Cardiac muscle cell (in vitro differentiated cells and primary cell): ENCODE measurements around the gene OR7E24. TPM values are rescaled to one million over a fixed set of nuclear protein-coding genes. Genes with fewer than 3 reads are reported as not detected.
A peak's percentile ranks its signal among the peaks of the same experiment; 100 is the strongest.
"Not testable (repeated sequence)": the region's sequence is repeated elsewhere in the genome, so short reads cannot be mapped to it uniquely, and the experiment has no call there.

Source experiments
- DNase-seq, 2 donors: peaks; one replicate each; pipeline versions ENCODE4 v3.0.0 to v3.0.0-alpha.2; 2010 to 2017; ENCODE audit warnings: low read depth in 1 of 2, low spot score in 1 of 2
- H3K27ac ChIP-seq: fragments of 200-600 bp; sonication (generic); 2 replicates; pipeline ENCODE4 v1.5.1; 2016
- H3K27me3 ChIP-seq: fragments of 200-600 bp; sonication (generic); 2 replicates; pipeline ENCODE4 v1.6.0; 2016; ENCODE audit warnings: control low read depth
- H3K36me3 ChIP-seq: fragments of 200-600 bp; sonication (generic); 2 replicates; pipeline ENCODE4 v1.5.1; 2016; ENCODE audit warnings: control low read depth
- H3K4me1 ChIP-seq: fragments of 200-600 bp; sonication (generic); 2 replicates; pipeline ENCODE4 v1.8.1; 2017; ENCODE audit warnings: low read depth, mild to moderate bottlenecking, mixed run types
- H3K4me3 ChIP-seq: fragments of 200-600 bp; sonication (generic); 2 replicates; pipeline ENCODE4 v1.5.1; 2016; ENCODE audit warnings: mild to moderate bottlenecking
- H3K9me3 ChIP-seq: fragments of 200-600 bp; sonication (generic); 2 replicates; pipeline ENCODE4 v1.5.1; 2017; ENCODE audit warnings: low read depth, mild to moderate bottlenecking, control low read depth
- polyA plus RNA-seq: library from polyadenylated mRNA; unstranded; fragments of >200 nt; fragmentation: Nextera tagmentation; extraction: Ambion mirVana; gene quantifications from 2 replicates; pipeline ENCODE4 v1.2.1, GENCODE V29; 2016
- total RNA-seq: library from RNA; depleted of rRNA; stranded (reverse); fragments of >200 nt; gene quantifications from 2 replicates; pipeline ENCODE4 v1.2.3, GENCODE V29; 2016
- TF ChIP-seq, protein P1 (sequence below): IDR thresholded peaks from 2 replicates; pipeline ENCODE4 v1.5.1; 2012; ENCODE audit warnings: low read depth, mild to moderate bottlenecking, low read length

Gene OR7E24
- total RNA-seq (not detected in 2 replicates), polyA plus RNA-seq (not detected in 2 replicates)

DNA sequence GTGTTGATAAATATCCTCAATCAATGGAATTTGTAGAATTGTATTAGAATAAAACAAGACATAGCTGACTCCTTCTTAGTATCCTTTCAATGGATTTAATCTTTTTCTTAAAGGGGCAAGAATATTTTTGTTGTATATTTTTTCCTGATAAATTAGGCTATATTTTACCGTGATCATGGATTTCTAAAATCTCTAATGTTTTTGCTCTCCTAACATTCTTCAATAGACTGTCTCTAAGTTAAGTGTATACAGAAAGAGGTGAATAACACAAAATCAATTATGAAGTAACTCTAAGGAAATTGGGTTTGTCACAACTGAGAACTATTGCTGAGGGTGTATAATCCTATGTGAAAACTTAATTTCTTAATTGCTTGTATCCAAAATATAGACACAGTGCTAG, at the start of gene OR7E24:
Gene OR7E24 (plus strand): TSS at position 301 of the 400 bp plus-strand sequence. CDS start 114 bp downstream, outside the sequence.
- Histone ChIP-seq H3K4me3 (no peak within 1 kb of the TSS), H3K27ac (no peak within 1 kb of the TSS), H3K9me3 (no peaks in the 10 kb centered on the region), H3K4me1 (no peaks in the 10 kb centered on the region), H3K27me3 (no peaks in the 10 kb centered on the region), H3K36me3 (no peaks in the 10 kb centered on the region)
- DNase-seq, result no peak
- TF ChIP-seq, protein P1, sequence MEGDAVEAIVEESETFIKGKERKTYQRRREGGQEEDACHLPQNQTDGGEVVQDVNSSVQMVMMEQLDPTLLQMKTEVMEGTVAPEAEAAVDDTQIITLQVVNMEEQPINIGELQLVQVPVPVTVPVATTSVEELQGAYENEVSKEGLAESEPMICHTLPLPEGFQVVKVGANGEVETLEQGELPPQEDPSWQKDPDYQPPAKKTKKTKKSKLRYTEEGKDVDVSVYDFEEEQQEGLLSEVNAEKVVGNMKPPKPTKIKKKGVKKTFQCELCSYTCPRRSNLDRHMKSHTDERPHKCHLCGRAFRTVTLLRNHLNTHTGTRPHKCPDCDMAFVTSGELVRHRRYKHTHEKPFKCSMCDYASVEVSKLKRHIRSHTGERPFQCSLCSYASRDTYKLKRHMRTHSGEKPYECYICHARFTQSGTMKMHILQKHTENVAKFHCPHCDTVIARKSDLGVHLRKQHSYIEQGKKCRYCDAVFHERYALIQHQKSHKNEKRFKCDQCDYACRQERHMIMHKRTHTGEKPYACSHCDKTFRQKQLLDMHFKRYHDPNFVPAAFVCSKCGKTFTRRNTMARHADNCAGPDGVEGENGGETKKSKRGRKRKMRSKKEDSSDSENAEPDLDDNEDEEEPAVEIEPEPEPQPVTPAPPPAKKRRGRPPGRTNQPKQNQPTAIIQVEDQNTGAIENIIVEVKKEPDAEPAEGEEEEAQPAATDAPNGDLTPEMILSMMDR, result no peak

DNA sequence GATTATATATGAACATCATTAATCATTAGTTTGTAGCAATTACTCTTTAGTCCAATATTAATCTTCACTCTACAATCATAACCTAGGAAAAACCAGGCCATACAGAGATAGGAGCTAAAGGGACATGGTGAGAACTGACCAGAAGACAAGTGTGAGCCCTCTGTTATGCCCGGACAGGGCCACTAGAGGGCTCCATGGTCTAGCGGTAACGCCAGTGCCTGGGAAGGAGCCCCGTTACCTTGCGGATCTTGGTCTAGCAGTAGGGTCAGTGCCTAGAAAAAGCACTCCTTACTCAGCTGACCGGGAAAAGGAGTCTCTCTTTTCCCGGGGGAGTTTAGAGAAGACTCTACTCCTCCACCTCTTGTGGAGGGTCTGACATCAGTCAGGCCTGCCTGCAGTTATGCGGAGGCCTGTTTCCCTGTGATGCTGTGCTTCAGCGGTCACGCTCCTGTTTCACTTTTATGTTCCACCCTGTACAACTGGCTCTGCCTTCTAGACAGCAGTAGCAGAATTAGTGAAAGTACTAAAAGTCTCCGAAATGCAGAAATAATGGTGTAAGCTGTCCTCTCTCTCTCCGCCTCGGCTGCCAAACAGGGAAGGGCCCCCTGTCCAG, 45.1 kb upstream of the OR7E24 start:
- H3K36me3 ChIP-seq, result no peaks in the 10 kb centered on the region
- peak; percentile 50 to 77 for DNase-seq
- H3K27ac ChIP-seq, result no peak overlapping the region
- H3K9me3 ChIP-seq, result no peaks in the 10 kb centered on the region
- no peak overlapping the region for H3K4me3 ChIP-seq
- H3K27me3 ChIP-seq, result no peaks in the 10 kb centered on the region
- TF ChIP-seq, protein P1, result peak; percentile 84
- H3K4me1 ChIP-seq, result no peaks in the 10 kb centered on the region

DNA sequence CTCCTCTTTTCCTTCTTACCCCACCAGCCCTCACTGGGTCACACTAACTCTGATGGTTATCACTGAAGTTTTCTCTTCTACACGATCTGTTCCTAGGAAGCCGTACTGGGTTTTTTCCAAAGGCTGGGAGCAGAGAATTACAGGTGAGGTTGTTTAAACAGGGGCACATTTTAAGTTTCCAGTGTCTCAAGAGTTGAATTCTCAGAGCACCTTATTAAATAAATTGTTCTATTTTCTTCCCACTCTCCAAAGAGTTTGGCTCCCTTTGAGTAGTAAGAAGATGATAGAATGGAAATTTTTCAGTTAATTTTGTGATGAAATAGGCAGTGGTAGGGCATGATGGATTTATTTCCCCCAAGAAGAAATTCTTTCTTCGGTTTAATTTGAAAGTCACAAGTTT, 31.2 kb upstream of the OR7E24 start, which contains the start of gene OR7D4:
Gene OR7D4 (minus strand): TSS at position 101 of the 400 bp plus-strand sequence. CDS start 4,752 bp downstream, outside the sequence.
- Histone ChIP-seq H3K9me3 (no peaks in the 10 kb centered on the region), H3K4me3 (no peak within 1 kb of the TSS), H3K27me3 (no peaks in the 10 kb centered on the region), H3K4me1 (no peaks in the 10 kb centered on the region), H3K27ac (no peak within 1 kb of the TSS), H3K36me3 (no peaks in the 10 kb centered on the region)
- TF ChIP-seq, protein P1, result no peak
- DNase-seq, result no peak

DNA sequence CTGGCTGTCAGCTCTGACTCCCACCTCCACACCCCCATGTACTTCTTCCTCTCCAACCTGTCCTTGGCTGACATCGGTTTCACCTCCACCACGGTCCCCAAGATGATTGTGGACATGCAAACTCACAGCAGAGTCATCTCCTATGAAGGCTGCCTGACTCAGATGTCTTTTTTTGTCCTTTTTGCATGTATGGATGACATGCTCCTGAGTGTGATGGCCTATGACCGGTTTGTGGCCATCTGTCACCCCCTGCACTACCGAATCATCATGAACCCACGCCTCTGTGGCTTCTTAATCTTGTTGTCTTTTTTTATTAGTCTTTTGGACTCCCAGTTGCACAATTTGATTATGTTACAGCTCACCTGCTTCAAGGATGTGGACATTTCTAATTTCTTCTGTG, 506 bp downstream of the OR7E24 start:
- Histone ChIP-seq H3K36me3 (no peaks in the 10 kb centered on the region), H3K4me3 (no peak overlapping the region), H3K27me3 (no peaks in the 10 kb centered on the region), H3K4me1 (no peaks in the 10 kb centered on the region), H3K27ac (no peak overlapping the region), H3K9me3 (no peaks in the 10 kb centered on the region)
- no peak for DNase-seq
- TF ChIP-seq, protein P1, result no peak

DNA sequence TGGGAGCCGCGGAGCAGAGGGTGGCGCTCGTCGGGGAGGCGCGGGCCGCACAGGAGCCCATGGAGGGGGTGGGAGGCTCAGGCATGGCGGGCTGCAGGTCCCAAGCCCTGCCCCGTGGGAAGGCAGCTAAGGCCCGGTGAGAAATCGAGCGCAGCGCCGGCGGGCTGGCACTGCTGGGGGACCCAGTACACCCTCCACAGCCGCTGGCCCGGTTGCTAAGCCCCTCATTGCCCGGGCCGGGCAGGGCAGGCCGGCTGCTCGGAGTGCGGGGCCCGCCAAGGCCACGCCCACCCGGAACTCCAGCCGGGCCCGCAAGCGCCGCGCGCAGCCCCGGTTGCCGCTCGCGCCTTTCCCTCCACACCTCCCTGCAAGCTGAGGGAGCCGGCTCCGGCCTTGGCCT, 32.8 kb downstream of the OR7E24 start:
- H3K4me1 ChIP-seq, DNase-seq, H3K4me3 ChIP-seq, H3K27ac ChIP-seq, H3K27me3 ChIP-seq, H3K9me3 ChIP-seq, H3K36me3 ChIP-seq: not testable (repeated sequence)

DNA sequence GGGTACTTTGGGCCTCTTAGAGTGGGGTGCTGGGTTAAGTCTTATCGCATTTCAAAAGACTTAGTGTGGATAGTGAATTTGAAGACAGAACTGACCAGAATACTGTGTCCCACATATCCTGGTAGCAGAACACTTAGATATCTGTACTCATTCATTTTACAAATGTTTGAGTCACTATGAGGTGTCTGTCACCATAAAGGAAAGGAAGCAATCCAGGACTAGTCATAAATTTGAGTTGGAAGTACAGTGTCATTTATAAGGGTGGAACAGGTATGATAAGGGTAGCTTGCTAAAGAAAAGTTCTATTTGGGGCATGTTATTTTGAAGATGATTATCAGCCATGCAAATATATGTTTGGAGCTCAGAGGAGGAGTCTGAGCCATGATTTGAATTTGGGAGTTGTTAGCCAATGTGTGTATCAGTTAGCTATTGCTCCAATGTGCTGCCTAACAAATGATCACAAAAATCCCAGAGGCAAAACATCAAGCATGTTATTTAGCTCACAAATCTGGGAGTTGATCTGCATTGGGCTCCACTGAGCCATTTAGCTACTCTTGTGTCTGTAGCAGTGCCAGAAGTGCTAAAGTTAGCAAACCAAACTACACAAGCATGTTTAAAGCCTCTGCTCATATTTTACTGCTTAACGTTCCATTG, 38.6 kb downstream of the OR7E24 start:
- Histone ChIP-seq H3K9me3 (peaks cover 2% of the 10 kb centered on the region), H3K27ac (no peak overlapping the region), H3K36me3 (no peaks in the 10 kb centered on the region), H3K4me3 (no peak overlapping the region), H3K27me3 (no peaks in the 10 kb centered on the region), H3K4me1 (no peaks in the 10 kb centered on the region)
- TF ChIP-seq, protein P1, result no peak
- no peak for DNase-seq
